GM12864 (cell line): ENCODE measurements around the gene DUOXA2.

Source experiments
- DNase-seq: peaks from one replicate; pipeline ENCODE4 v3.0.0-alpha.2; 2011; ENCODE audit warnings: low read depth
- H3K4me3 ChIP-seq: 2 replicates; pipeline ENCODE4 v1.5.1; 2011; ENCODE audit warnings: mild to moderate bottlenecking, low read depth, low read length, control low read depth
- TF ChIP-seq, protein P1 (sequence below): IDR thresholded peaks from 2 replicates; pipeline ENCODE4 v1.5.1; 2011; ENCODE audit warnings: low read depth, mild to moderate bottlenecking, moderate library complexity, low read length, control low read depth, inconsistent platforms; ENCODE audit errors: missing control alignments

Gene DUOXA2

DNA sequence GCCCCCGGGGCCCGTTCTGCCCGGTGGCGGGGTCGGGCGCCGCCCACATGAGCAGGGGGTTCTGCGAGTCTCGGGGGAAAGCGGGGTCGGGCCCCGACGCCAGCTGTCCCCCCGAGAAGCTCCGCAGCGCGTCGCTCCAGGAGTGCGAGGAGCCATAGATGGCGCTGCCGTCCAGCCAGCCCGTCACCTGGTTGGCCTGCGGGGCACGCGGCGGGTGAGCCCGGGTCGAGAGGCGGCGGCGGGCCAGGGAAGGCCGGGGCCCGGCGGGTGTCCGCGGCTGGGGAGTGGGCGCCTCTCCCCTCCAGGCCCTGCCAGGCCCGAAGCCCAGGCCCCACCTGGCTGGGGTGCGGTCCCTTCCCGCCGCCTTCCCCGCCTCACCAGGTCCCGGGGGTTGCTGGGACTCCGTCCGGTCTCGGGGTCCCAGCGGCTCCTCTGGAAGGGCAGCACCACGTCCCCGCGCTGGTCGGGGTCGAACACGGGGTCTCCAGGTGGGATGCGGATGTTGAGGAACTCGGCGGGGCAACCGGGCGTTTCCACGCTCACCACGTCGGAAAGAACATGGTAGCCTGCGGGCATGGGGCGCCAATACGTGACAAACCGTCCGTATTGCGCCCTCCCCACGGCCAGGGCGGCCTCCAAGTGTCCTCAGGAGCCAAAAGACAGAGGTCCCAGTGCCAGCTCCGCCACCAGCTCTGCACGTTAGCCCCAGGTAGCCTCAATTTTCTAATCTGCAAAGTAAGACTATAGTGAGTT is 2.6 kb upstream of the DUOXA2 start:
- no peak for DNase-seq
- no peak overlapping the region for H3K4me3 ChIP-seq
- TF ChIP-seq, protein P1, sequence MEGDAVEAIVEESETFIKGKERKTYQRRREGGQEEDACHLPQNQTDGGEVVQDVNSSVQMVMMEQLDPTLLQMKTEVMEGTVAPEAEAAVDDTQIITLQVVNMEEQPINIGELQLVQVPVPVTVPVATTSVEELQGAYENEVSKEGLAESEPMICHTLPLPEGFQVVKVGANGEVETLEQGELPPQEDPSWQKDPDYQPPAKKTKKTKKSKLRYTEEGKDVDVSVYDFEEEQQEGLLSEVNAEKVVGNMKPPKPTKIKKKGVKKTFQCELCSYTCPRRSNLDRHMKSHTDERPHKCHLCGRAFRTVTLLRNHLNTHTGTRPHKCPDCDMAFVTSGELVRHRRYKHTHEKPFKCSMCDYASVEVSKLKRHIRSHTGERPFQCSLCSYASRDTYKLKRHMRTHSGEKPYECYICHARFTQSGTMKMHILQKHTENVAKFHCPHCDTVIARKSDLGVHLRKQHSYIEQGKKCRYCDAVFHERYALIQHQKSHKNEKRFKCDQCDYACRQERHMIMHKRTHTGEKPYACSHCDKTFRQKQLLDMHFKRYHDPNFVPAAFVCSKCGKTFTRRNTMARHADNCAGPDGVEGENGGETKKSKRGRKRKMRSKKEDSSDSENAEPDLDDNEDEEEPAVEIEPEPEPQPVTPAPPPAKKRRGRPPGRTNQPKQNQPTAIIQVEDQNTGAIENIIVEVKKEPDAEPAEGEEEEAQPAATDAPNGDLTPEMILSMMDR: no peak

DNA sequence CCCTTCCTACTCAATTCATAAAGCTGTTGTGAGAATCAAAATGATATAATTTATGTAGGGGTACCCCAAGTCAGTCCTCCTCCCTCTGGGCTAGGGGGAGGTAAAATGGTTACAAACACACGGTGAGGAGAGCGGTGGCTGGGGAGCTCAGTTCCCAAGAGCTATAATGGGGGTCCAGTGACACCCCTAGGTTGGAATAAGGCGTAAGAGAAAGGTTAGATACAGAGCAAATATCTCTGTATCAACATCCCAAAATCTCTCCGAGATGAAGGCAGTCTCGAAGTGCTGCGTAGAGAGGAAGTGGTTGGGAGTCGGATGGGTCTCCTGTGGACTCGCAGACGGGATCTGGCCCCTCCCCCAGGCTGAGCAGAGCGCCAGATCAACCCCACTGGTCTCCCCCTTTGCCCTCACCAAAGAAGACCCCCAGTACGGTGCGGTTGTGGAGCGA is 2.0 kb upstream of the DUOXA2 start:
- H3K4me3 ChIP-seq: no peak overlapping the region
- no peak for DNase-seq
- TF ChIP-seq, protein P1: no peak

DNA sequence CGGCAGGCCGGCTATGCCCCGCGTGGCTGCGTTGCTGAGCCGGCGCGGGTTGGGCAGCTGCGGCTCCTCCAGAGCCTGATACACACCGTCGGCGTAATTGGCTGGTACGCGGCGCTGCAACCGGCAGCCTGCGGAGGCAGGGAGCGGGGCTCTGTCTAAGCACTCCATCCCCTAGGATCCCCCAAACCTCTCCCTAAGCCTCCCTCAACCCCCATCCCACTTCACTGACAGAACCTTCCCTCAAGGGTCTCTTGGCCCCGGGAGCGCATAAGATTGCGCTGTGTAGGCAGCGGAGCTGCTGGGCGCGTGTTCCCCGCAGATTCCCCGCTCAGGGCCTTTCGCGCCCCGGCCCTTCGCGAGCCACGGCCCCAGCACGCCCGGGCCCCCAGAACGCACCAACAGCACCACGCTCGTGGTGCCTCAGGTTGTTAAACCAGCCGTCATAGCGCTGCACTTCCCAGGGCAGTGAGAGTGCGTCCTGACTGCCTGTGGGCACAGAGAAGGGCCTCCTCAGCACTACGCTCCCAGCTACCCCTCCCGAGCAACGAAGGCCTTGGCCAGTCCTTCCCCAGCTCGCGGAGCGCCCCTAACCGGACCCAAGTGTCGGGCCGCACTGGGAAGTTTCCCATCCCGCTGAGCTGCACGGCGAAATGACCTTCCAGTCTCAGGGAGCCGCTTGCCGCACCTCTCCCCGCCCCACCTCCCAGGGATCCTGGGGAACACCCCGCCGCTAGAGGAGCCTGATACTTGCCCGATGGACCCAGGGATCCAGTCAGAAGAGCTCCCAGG is 1.3 kb upstream of the DUOXA2 start:
- H3K4me3 ChIP-seq: no peak overlapping the region
- DNase-seq: no peak
- TF ChIP-seq, protein P1: no peak

DNA sequence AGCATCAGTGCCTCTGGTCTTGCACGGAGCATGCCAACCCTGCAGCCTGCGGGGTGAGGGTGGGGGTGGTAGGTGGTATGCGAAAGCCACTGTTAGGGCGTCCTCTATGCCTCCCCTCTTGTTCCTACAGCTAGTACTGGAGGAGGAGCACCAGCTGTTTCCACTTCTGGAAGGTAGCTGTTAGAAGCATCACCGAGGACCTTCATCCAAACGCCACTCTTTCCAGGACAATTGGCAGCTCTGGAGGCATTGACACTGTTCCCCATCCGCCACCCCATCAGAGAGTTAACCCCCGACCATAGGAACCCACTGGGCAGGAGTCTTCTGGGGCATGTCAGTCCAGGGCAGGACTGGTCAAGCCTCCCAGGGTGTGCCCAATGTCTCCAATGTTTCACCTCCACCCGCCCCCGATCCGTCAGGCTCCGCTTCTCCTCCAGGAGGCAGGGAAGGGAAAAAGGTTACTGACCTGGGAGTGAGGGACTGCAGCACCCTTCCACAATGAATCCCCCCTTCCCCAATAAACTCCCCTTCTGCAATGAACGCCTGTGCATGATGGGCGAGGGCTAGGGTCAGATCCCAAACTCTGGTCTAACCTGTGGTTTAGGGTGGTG is 641 bp upstream of the DUOXA2 start:
- DNase-seq: no peak
- TF ChIP-seq, protein P1: no peak
- H3K4me3 ChIP-seq: no peak overlapping the region

DNA sequence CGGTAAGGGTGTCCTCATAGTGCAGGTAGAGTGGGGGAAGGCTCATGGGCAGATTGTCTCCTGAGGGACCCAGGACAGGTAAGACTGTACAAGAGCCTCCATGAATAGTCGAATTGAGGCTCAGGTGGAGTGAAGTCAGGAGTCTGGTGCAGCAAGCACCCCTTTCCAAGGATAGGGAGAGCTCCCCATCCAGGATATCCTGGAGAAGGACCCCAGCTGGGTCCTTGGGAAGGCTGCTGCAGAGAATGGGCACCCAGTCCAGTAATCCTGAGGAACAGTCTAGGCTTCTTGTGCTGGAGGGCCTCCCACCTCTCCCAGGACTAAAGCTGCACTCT is 592 bp downstream of the DUOXA2 start:
- TF ChIP-seq, protein P1: no peak
- DNase-seq: no peak
- no peak overlapping the region for H3K4me3 ChIP-seq

DNA sequence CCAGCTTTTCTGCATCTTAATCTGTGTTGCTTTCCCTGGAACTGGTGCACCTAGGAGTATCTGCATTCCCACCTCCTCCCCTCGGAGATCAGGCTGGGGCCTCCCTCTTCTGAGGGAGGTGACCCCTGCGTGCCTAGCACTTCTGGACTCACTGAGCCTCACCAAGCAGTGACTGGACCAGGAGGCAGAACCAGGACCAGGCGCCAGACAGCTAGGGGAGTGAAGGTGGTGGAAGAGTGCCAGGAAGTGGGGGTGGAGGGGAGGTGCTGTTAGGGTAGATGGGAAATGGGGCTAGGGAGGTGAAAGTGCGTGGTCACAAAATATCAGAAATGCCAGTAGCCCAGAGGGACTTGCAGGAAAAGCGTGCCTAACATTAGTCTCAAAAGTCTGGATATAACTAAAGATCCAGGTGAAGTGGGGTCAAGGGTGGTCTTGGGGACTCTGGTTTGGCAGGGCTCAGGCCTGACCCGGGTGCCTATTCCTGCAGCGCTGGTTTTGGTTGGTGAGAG is 1.2 kb downstream of the DUOXA2 start:
- no peak overlapping the region for H3K4me3 ChIP-seq
- no peak for DNase-seq
- TF ChIP-seq, protein P1: no peak
